Renal pelvis (tissue), 4 donors: ENCODE measurements around the gene FOXL3. TPM values are rescaled to one million over a fixed set of nuclear protein-coding genes. Genes with fewer than 3 reads are reported as not detected.
"Not testable (repeated sequence)": the region's sequence is repeated elsewhere in the genome, so short reads cannot be mapped to it uniquely, and the experiment has no call there.

Experiments used
- DNase-seq: peaks from one replicate; pipeline ENCODE4 v3.0.0-alpha.2; 2013
- polyA plus RNA-seq, 3 donors: library from polyadenylated mRNA; unstranded; fragments of 120-200 nt; gene quantifications; one replicate each; pipeline ENCODE4 v1.2.1, GENCODE V29; 2013; ENCODE audit not compliant: insufficient read length in 3 of 3

The FOXL3 gene
- polyA plus RNA-seq, 3 donors: not detected

- no peak for DNase-seq
Observed at GRCh38 chr7:254337-255037, 35.5 kb upstream of the FOXL3 start.

DNA sequence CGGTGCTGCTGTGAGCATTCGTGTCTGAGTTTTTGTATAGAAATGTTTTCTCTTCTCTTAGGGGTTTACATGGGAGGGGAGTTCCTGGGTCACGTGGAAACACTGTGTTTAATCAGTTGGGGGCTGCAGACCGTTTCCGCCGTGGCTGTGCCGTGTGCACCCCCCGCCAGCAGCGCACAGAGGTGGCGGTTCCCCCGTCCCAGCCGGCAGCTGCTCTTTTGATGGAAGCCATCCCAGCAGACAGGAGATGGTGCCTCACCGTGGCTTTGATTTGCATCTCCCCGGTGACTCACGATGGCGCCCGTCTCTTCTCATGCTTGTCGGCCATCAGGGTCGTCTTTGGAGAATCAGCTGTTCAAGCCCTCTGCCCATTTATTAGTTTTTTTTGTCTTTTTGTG is 34.9 kb upstream of the FOXL3 start:
- no peak for DNase-seq

DNA sequence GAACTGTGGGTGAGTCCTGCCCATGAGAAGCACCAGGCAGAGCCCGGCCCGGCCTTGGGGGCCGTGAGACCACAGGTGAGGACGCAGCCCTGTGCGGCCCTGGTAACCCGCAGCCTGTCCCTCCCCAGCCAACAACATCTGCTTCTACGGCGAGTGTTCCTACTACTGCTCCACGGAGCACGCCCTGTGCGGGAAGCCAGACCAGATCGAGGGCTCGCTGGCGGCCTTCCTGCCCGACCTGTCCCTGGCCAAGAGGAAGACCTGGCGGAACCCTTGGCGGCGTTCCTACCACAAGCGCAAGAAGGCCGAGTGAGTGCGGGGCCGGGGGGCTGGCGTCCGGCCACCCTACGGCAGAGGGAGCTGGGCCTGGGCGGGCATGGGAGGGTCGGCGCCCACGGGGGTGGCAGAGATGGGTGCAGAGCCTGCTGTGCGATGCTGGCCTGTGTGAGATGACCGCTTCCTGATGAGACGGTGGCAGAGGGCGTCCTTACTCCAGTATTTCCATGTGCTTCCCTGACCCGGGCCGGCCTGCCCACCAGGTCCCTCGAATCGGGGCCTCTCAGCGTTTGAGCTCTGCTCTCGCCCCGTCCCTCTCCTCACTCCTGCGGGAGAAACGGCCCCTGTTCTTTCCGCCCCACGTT is 34.1 kb upstream of the FOXL3 start:
- DNase-seq: no peak

GRCh38 chr7:256461-256940 is 33.5 kb upstream of the FOXL3 start:
- DNase-seq: no peak

DNA sequence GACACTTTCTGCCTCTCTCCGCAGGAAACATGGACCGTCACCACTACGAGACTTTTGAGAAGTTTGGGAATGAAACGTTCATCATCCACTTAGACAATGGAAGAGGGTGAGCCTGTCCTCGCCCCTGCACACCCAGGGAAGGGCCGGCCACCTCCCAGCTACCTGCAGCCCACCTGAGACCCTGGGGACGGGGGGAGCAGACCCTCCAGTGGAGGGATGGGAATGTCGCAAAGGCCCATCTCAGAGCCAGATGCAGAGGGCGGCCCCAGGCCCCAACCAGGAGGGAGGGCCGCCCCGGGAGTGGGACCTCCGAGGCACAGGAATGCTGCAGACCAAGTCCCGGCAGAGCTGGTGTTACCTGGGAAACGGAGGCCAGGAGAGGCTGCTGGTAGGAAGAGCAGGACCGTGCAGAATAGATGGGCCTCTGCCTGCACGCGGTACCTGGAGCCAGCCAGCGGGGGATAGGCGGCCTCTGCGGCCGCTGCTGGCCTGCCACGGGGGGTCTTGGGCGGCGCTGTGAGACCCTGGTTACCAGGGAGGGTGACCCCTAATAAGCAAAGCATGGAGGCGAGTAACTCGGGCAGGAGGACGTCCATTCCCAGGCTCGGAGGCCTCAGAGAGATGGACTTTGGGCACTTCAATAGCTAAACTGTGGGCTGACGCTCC is 32.9 kb upstream of the FOXL3 start:
- DNase-seq: no peak

DNA sequence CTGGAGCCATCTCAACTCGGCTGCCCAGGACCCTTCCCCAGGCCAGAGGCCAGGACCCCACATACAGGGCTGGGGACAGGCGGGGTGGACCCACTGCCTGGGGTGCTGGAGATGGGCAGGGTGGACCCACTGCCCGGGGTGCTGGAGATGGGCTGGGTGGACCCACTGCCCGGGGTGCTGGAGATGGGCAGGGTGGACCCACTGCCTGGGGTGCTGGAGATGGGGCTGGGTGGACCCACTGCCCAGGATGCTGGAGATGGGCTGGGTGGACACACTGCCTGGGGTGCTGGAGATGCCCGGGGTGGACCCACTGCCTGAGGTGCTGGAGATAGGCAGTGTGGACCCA is 32.4 kb upstream of the FOXL3 start:
- DNase-seq: no peak

- no peak for DNase-seq
Observed at GRCh38 chr7:258476-259190, 31.3 kb upstream of the FOXL3 start.

GRCh38 chr7:259191-259505 is 30.8 kb upstream of the FOXL3 start:
- no peak for DNase-seq

DNA sequence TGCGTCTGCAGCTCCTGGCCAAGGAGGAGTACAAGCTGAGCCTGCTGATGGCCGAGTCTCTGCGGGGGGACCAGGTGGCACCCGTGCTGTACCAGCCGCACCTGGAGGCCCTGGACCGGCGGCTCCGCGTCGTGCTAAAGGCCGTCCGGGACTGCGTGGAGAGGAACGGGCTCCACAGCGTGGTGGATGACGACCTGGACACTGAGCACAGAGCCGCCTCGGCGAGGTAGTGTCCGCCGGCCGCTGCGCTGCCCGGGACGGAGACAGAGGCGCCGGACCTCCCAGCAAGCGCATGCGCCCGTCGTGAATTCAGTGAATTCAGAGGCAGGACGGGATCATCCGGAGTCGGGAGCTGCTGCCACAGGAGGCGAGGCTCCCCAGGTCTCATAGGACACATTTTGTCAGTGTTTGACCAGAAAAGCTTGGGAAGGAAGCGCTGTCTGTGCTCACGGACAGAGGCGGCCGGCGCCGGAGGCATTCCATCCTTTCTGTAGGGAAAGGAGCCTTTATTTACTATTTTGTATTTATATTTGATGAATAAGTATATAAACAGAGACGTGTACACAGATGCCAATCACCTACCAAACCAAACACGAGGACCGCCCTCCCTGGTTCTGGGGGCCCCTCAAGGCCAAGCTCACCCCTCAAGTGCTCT is 30.1 kb upstream of the FOXL3 start:
- no peak for DNase-seq

DNA sequence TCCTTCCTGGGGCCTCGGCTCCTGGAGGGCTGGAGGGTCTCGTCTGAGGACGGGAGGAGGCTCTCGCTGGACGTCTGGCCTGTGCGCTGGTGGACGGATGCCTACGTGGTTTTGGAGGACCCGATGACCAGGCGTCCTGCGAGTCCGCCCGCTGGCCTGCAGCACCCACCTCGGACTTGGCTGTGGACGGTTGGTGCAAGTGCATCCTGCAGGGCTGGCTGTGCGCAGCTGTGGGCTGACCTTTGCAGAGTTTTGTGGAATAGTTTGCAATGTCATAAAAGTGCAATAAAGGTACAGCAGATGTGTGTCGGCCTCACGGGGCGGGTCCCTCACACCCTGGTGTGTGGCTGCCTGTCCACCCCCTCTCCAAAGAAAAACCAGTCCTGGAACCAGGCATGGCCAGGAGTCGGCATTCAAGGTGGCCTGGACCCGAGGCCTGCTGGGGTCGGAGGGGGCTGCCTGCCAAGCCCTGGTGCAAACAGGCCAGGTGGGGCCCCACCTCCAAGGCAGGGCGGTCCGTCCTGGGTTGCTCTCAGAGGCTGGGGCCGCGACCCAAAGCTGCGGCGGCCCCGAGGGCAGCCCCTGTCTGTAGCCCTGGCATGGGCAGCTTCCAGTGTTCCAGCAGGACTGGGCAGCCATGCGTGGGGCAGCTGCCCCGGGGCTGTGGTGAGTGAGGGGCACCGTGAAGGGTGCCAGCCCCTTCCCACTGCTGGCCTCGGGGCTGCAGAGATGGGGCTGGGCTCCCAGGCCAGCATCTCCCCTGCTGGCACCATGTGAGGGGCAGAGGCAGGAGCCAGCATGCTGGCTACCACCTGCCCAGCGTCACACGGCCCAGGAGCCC is 29.3 kb upstream of the FOXL3 start:
- no peak for DNase-seq

- no peak for DNase-seq
Observed at GRCh38 chr7:261341-262250, 28.4 kb upstream of the FOXL3 start.

DNA sequence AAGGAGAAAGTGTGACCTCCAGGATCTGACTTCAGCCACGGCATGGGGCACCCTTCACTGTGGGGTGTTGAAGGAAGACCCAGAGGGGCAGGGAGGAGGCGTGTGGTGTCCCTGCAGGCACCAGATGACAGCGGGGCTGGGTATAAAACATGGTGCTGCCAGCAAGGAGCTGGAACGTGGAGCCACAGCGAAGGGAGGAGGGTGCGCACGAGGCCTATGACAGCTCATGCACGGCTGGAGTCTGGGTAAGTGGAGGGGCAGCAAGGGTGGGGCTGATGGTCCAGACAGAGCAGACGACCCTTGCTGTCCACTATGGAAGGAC is 27.8 kb upstream of the FOXL3 start:
- no peak for DNase-seq

- not testable (repeated sequence) for DNase-seq
Observed at GRCh38 chr7:262631-263311, 27.2 kb upstream of the FOXL3 start.

- DNase-seq: not testable (repeated sequence)
Observed at GRCh38 chr7:263483-264351, 26.3 kb upstream of the FOXL3 start.

- DNase-seq: no peak
Observed at GRCh38 chr7:264541-265191, 25.3 kb upstream of the FOXL3 start.

GRCh38 chr7:265192-265997 is 24.6 kb upstream of the FOXL3 start:
- no peak for DNase-seq
